Activated T-cell treated with anti-CD3 and anti-CD28 coated beads for 48 hours (primary cell): ENCODE measurements around the gene CEND1.

ENCODE experiments used
- DNase-seq: peaks from one replicate; pipeline ENCODE4 v3.0.0-alpha.2; 2020; ENCODE audit warnings: low read depth

The CEND1 gene

GRCh38 chr11:827146-827896, 37.4 kb upstream of the CEND1 start:
- DNase-seq: no peak

GRCh38 chr11:826836-827145, 36.9 kb upstream of the CEND1 start:
- no peak for DNase-seq

- no peak for DNase-seq
Measured at GRCh38 chr11:826227-826621, 36.3 kb upstream of the CEND1 start.

GRCh38 chr11:825366-826226, 35.7 kb upstream of the CEND1 start:
- DNase-seq: no peak

GRCh38 chr11:824942-825341, 35.1 kb upstream of the CEND1 start:
- DNase-seq: no peak

GRCh38 chr11:824292-824880, 34.5 kb upstream of the CEND1 start:
- DNase-seq: no peak

GRCh38 chr11:823441-824291, 33.8 kb upstream of the CEND1 start:
- DNase-seq: no peak

- DNase-seq: no peak
Measured at GRCh38 chr11:821512-822371, 31.9 kb upstream of the CEND1 start.

GRCh38 chr11:820655-821511, 31.0 kb upstream of the CEND1 start:
- DNase-seq: no peak

GRCh38 chr11:819943-820649, 30.2 kb upstream of the CEND1 start:
- DNase-seq: peak; percentile 90

GRCh38 chr11:819129-819931, 29.4 kb upstream of the CEND1 start:
- DNase-seq: peak; percentile 88

GRCh38 chr11:818396-819128, 28.7 kb upstream of the CEND1 start, which contains the start of gene PNPLA2:
PNPLA2 (plus strand) TSS chr11:818914; CDS start chr11:819719, 805 bp downstream.
- DNase-seq: no peak

- DNase-seq: no peak
Measured at GRCh38 chr11:816433-816779, 26.5 kb upstream of the CEND1 start.

GRCh38 chr11:815675-816432, 26.0 kb upstream of the CEND1 start:
- DNase-seq: no peak

- no peak for DNase-seq
Measured at GRCh38 chr11:813456-814096, 23.7 kb upstream of the CEND1 start.

GRCh38 chr11:813072-813455, 23.2 kb upstream of the CEND1 start:
- DNase-seq: no peak

GRCh38 chr11:812390-812789, 22.5 kb upstream of the CEND1 start:
- DNase-seq: no peak
